ENCODE data around the gene CYP2U1.

DNA sequence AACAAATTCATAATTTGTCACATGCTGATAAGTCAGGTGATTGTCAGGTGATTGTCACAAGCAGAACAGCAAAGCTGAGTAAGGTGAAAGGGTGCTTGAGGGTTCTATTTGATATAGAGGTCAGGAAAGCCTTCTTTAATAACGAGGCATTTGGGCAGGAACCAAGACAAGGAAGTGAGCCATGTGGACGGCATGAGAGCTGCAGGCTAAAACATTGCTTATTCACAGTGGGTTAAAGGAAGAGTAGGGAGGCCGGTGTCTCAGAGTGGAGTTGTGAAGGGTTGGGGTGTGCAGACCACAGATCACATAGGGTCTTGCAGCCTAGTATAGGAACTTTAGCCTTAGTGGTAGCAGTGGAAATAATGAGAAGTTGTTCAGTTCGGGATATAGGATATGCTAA, 31.3 kb upstream of the CYP2U1 start:
- TF ChIP-seq, protein P1, sequence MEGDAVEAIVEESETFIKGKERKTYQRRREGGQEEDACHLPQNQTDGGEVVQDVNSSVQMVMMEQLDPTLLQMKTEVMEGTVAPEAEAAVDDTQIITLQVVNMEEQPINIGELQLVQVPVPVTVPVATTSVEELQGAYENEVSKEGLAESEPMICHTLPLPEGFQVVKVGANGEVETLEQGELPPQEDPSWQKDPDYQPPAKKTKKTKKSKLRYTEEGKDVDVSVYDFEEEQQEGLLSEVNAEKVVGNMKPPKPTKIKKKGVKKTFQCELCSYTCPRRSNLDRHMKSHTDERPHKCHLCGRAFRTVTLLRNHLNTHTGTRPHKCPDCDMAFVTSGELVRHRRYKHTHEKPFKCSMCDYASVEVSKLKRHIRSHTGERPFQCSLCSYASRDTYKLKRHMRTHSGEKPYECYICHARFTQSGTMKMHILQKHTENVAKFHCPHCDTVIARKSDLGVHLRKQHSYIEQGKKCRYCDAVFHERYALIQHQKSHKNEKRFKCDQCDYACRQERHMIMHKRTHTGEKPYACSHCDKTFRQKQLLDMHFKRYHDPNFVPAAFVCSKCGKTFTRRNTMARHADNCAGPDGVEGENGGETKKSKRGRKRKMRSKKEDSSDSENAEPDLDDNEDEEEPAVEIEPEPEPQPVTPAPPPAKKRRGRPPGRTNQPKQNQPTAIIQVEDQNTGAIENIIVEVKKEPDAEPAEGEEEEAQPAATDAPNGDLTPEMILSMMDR (IDR thresholded peaks at IDR 0.05; ENCODE audit: low read length), result no peak
- TF ChIP-seq EZH2 (IDR thresholded peaks at IDR 0.05; ENCODE audit: borderline replicate concordance, low read length), result no peak
